Nephron (organoid): ENCODE data around the gene TOGARAM1.

ENCODE experiments used
- H3K27ac Mint-ChIP-seq, 3 experiments: 2 replicates each; pipeline ENCODE4 v1.8.0; 2020; ENCODE audit warnings: mixed read lengths in 3 of 3, mild to moderate bottlenecking in 2 of 3, moderate library complexity in 1 of 3
- H3K27me3 Mint-ChIP-seq: 2 replicates; pipeline ENCODE4 v1.8.0; 2021; ENCODE audit warnings: low read depth, mild to moderate bottlenecking, moderate library complexity, mixed read lengths
- H3K36me3 Mint-ChIP-seq: 2 replicates; pipeline ENCODE4 v1.8.0; 2020; ENCODE audit warnings: low read depth, mixed read lengths
- H3K4me1 Mint-ChIP-seq: 2 replicates; pipeline ENCODE4 v1.8.0; 2020; ENCODE audit warnings: mixed read lengths
- H3K4me3 Mint-ChIP-seq, 3 experiments: 2 replicates each; pipeline ENCODE4 v1.8.0; 2020; ENCODE audit warnings: mild to moderate bottlenecking in 3 of 3, mixed read lengths in 3 of 3, moderate library complexity in 2 of 3
- H3K9me3 Mint-ChIP-seq: 2 replicates; pipeline ENCODE4 v1.8.0; 2020; ENCODE audit warnings: mixed read lengths
- TF ChIP-seq, protein P1 (sequence below), 3 experiments: fragments of 200-600 bp; sonication (generic); IDR thresholded peaks; one replicate each; pipeline ENCODE4 v1.5.0; 2021; ENCODE audit warnings: antibody characterized with exemption in 3 of 3; ENCODE audit not compliant: unreplicated experiment in 3 of 3

TOGARAM1 gene

DNA sequence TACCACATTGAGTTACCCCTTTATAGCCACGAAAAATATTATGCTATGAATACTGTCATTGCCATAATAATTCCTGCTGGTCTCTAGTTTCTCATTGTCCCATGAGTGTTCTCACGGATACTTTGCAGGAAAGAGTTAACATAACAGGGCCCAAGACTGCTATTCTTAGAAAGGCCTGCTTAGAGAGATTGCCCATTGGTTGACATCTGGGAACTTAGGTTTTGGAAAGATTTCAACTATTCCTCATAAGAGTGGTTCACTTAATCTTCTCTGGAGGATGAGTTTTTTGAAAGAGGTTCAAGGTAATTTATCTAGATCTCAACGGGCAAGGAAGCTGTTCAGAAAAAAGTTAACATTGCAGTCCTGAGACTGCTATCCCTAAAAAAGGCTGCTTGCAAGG, 103.5 kb downstream of the TOGARAM1 start:
- Mint-ChIP-seq H3K9me3 (peaks cover 2% of the 10 kb centered on the region), H3K4me1 (peaks cover 20% of the 10 kb centered on the region), H3K27ac (peak overlapping the region; percentile 70 to 93 (median 85)), H3K4me3 (peak overlapping the region in 1 of 3 experiments; percentile 46), H3K27me3 (no peaks in the 10 kb centered on the region), H3K36me3 (peaks cover 52% of the 10 kb centered on the region)
- TF ChIP-seq, protein P1, sequence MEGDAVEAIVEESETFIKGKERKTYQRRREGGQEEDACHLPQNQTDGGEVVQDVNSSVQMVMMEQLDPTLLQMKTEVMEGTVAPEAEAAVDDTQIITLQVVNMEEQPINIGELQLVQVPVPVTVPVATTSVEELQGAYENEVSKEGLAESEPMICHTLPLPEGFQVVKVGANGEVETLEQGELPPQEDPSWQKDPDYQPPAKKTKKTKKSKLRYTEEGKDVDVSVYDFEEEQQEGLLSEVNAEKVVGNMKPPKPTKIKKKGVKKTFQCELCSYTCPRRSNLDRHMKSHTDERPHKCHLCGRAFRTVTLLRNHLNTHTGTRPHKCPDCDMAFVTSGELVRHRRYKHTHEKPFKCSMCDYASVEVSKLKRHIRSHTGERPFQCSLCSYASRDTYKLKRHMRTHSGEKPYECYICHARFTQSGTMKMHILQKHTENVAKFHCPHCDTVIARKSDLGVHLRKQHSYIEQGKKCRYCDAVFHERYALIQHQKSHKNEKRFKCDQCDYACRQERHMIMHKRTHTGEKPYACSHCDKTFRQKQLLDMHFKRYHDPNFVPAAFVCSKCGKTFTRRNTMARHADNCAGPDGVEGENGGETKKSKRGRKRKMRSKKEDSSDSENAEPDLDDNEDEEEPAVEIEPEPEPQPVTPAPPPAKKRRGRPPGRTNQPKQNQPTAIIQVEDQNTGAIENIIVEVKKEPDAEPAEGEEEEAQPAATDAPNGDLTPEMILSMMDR (IDR thresholded peaks at IDR 0.05; ENCODE audit: unreplicated experiment in 3 of 3), result no peak

DNA sequence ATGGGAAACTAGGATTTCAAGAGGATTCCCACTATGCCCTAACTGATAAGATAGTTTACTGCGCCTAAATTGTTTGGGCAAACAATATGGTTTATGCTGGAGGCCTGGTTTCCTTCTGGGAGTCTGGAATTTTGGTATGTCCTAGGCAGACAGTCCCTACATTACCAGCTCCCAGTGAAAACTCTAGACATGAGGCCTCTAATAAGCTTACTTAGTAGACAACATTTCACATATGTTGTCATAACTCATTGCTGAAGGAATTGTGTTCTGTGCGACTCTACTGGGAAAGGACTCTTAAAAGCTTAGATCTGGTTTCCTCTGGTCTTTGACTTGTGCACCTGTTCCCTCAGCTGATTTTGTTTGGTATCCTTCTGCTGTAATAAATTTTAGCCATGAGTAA, 104.0 kb downstream of the TOGARAM1 start:
- no peaks in the 10 kb centered on the region for H3K27me3 Mint-ChIP-seq
- H3K9me3 Mint-ChIP-seq, result peaks cover 2% of the 10 kb centered on the region
- peak overlapping the region; percentile 70 to 93 (median 85) for H3K27ac Mint-ChIP-seq
- peaks cover 55% of the 10 kb centered on the region for H3K36me3 Mint-ChIP-seq
- peaks cover 20% of the 10 kb centered on the region for H3K4me1 Mint-ChIP-seq
- H3K4me3 Mint-ChIP-seq, result peak overlapping the region in 1 of 3 experiments; percentile 46
- TF ChIP-seq, protein P1 (IDR thresholded peaks at IDR 0.05; ENCODE audit: unreplicated experiment in 3 of 3), result no peak

- Mint-ChIP-seq H3K36me3 (peaks cover 54% of the 10 kb centered on the region), H3K4me1 (peaks cover 20% of the 10 kb centered on the region), H3K4me3 (no peak overlapping the region), H3K27me3 (no peaks in the 10 kb centered on the region), H3K9me3 (peaks cover 2% of the 10 kb centered on the region), H3K27ac (no peak overlapping the region)
- TF ChIP-seq, protein P1 (IDR thresholded peaks at IDR 0.05; ENCODE audit: unreplicated experiment in 3 of 3), result no peak
These were observed 104.7 kb downstream of the TOGARAM1 start for GRCh38 chr14:45066667-45067066.

GRCh38 chr14:45068396-45068795, 106.4 kb downstream of the TOGARAM1 start:
- H3K36me3 Mint-ChIP-seq, result peaks cover 58% of the 10 kb centered on the region
- no peak overlapping the region for H3K4me3 Mint-ChIP-seq
- H3K27ac Mint-ChIP-seq, result no peak overlapping the region
- H3K9me3 Mint-ChIP-seq, result peaks cover 2% of the 10 kb centered on the region
- peaks cover 20% of the 10 kb centered on the region for H3K4me1 Mint-ChIP-seq
- TF ChIP-seq, protein P1 (IDR thresholded peaks at IDR 0.05; ENCODE audit: unreplicated experiment in 3 of 3), result no peak
- no peaks in the 10 kb centered on the region for H3K27me3 Mint-ChIP-seq

- TF ChIP-seq, protein P1 (IDR thresholded peaks at IDR 0.05; ENCODE audit: unreplicated experiment in 3 of 3), result no peak
- Mint-ChIP-seq H3K36me3 (peaks cover 52% of the 10 kb centered on the region), H3K4me1 (peaks cover 12% of the 10 kb centered on the region), H3K4me3 (no peak overlapping the region), H3K27ac (no peak overlapping the region), H3K9me3 (no peaks in the 10 kb centered on the region), H3K27me3 (no peaks in the 10 kb centered on the region)
These were observed 108.2 kb downstream of the TOGARAM1 start for GRCh38 chr14:45070215-45070614.

GRCh38 chr14:45072126-45072525, 110.1 kb downstream of the TOGARAM1 start:
- no peaks in the 10 kb centered on the region for H3K9me3 Mint-ChIP-seq
- no peak overlapping the region for H3K4me3 Mint-ChIP-seq
- peaks cover 42% of the 10 kb centered on the region for H3K36me3 Mint-ChIP-seq
- TF ChIP-seq, protein P1 (IDR thresholded peaks at IDR 0.05; ENCODE audit: unreplicated experiment in 3 of 3), result no peak
- H3K27me3 Mint-ChIP-seq, result no peaks in the 10 kb centered on the region
- H3K27ac Mint-ChIP-seq, result no peak overlapping the region
- H3K4me1 Mint-ChIP-seq, result no peaks in the 10 kb centered on the region
